RWPE2 (cell line): ENCODE measurements around the gene LIME1.
A peak's percentile ranks its signal among the peaks of the same experiment; 100 is the strongest.

Source experiments
- ATAC-seq: fragments of 200-7000 bp; cut with Tn5 transposase; 3 replicates; pipeline ENCODE4 v1.9.1; 2021; ENCODE audit warnings: low read depth
- DNase-seq: peaks from one replicate; pipeline ENCODE4 v3.0.0-alpha.2; 2020; ENCODE audit warnings: low spot score
- H3K27ac ChIP-seq: fragments of 450-650 bp; 2 replicates; pipeline ENCODE4 v1.5.1; 2017; ENCODE audit warnings: mild to moderate bottlenecking; ENCODE audit not compliant: poor library complexity, severe bottlenecking
- H3K27me3 ChIP-seq: fragments of 250-450 bp; sonication (Bioruptor Pico); 2 replicates; pipeline ENCODE4 v1.5.1; 2021; ENCODE audit warnings: mild to moderate bottlenecking, moderate library complexity; ENCODE audit not compliant: insufficient read depth, poor library complexity, severe bottlenecking
- H3K36me3 ChIP-seq: fragments of 250-450 bp; sonication (Bioruptor Pico); 2 replicates; pipeline ENCODE4 v1.5.1; 2020; ENCODE audit warnings: low read depth, mild to moderate bottlenecking, moderate library complexity
- H3K4me1 ChIP-seq: fragments of 250-450 bp; sonication (Bioruptor Pico); 2 replicates; pipeline ENCODE4 v1.5.1; 2021; ENCODE audit warnings: mild to moderate bottlenecking, moderate library complexity; ENCODE audit not compliant: insufficient read depth, poor library complexity, severe bottlenecking
- H3K4me3 ChIP-seq: fragments of 250-450 bp; sonication (Bioruptor Pico); 2 replicates; pipeline ENCODE4 v1.5.1; 2021; ENCODE audit warnings: mild to moderate bottlenecking, moderate library complexity; ENCODE audit not compliant: severe bottlenecking
- H3K9me3 ChIP-seq: fragments of 250-450 bp; sonication (Bioruptor Pico); 2 replicates; pipeline ENCODE4 v1.5.1; 2021; ENCODE audit warnings: mild to moderate bottlenecking, moderate library complexity; ENCODE audit not compliant: severe bottlenecking
- TF ChIP-seq, protein P1 (sequence below): fragments of 450-650 bp; IDR thresholded peaks from one replicate; pipeline ENCODE4 v1.5.1; 2017; ENCODE audit warnings: mild to moderate bottlenecking, moderate library complexity; ENCODE audit not compliant: poor library complexity, severe bottlenecking

Gene LIME1

DNA sequence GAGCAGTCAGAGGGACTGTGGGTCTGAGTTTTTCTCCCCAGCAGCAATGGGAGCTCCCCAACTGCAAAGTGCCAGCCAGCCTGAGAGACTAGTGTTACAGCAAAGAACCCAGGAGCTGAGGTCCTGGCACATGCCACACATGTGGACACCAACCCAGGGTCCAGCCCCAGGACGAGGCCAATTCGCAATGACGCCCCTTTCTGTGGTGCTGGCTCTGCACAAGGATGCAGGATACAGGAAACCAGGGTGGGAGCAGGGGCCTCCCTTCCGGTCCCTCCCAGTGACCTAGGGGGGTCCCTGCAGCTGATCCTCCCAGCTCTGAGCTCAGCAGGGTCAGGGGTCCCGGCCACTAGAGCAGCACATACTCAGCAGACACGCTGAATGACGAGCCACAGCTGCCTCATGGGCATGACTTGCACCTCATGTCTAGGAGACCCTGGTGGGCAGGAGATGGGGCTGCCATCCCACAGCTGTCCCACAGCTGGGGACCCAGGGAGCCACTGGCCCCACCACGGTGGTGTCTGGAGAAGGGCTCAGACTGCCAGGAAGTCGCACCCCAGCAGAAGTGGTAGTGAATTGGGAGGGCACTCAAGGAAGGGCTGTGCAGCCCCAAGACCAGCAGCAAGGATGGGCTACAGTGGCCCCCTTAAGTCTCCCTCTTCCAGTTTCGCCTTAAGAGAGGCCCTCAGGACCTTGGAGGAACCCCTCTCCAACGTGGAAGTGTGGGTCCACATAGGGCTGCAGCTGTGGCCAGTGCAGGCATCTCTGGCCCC, 32.3 kb upstream of the LIME1 start:
- H3K4me3 ChIP-seq: no peak overlapping the region
- TF ChIP-seq, protein P1, sequence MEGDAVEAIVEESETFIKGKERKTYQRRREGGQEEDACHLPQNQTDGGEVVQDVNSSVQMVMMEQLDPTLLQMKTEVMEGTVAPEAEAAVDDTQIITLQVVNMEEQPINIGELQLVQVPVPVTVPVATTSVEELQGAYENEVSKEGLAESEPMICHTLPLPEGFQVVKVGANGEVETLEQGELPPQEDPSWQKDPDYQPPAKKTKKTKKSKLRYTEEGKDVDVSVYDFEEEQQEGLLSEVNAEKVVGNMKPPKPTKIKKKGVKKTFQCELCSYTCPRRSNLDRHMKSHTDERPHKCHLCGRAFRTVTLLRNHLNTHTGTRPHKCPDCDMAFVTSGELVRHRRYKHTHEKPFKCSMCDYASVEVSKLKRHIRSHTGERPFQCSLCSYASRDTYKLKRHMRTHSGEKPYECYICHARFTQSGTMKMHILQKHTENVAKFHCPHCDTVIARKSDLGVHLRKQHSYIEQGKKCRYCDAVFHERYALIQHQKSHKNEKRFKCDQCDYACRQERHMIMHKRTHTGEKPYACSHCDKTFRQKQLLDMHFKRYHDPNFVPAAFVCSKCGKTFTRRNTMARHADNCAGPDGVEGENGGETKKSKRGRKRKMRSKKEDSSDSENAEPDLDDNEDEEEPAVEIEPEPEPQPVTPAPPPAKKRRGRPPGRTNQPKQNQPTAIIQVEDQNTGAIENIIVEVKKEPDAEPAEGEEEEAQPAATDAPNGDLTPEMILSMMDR: no peak
- peaks cover 19% of the 10 kb centered on the region for H3K4me1 ChIP-seq
- no peaks in the 10 kb centered on the region for H3K27me3 ChIP-seq
- ATAC-seq (no peak), DNase-seq (peak; percentile 86)
- peaks cover 46% of the 10 kb centered on the region for H3K36me3 ChIP-seq
- no peaks in the 10 kb centered on the region for H3K9me3 ChIP-seq
- H3K27ac ChIP-seq: no peak overlapping the region

DNA sequence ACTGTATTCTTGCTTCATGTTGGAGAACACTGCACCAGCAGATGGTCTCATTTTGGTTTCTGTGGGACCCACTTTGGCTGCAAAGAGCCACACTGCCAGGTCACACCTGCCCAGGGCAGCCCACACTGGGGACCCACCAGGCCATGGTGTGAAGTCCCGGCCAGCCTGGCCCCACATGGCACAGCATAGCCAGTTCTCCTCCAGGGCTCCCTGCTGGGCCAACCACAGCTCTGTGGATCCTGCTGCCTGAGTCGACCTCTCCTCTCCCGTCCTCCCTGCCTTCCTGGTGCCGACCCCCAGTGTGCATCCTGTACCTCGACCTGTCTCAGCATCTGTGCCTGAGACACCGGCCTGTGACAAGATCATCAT, 31.7 kb upstream of the LIME1 start:
- DNase-seq: peak; percentile 86
- peaks cover 47% of the 10 kb centered on the region for H3K36me3 ChIP-seq

DNA sequence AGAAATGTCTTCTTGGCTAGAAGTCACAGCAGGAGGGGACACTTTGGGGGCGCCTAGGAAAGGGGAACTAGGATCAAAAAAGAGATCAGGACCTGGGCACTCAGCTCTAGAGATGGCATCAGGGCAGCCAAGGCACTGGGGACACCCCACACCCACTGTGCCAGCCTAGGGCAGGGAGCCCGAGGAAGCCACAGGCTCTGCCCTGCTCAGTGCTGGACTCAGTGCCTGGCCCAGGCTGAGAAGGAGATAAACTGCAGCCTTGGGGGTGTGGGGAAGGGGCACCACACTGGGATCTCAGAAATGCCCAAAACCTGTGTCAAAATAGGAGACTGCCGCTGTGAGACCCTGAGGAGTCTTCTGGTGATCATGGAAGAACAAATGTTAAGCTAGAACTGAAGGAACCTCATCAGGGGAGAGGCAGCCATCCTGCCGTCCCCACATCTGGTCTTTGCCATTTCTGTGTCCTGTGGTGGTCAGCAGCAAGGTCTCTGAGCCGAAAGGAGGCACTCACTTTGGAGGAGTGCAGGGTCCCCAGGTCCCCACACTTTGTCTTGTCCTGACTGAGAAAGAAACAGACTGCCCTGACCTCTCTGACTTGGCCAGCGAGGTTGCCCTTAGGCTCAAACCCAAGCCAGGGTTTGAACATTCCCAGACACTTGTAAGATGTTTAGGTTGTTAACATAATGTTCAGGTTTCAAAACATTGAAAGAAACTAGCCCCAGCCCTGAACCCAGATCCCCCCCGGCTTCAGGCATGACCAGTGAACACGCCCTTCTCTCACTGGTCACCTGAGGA, 31.0 kb upstream of the LIME1 start:
- H3K27me3 ChIP-seq: no peaks in the 10 kb centered on the region
- peaks cover 11% of the 10 kb centered on the region for H3K4me1 ChIP-seq
- TF ChIP-seq, protein P1: no peak
- peaks cover 47% of the 10 kb centered on the region for H3K36me3 ChIP-seq
- peak; percentile 75 for DNase-seq
- no peak for ATAC-seq
- H3K9me3 ChIP-seq: no peaks in the 10 kb centered on the region
- no peak overlapping the region for H3K4me3 ChIP-seq
- no peak overlapping the region for H3K27ac ChIP-seq

More for the DNA sequence above, 31.7 kb upstream of the LIME1 start:
- Histone ChIP-seq H3K9me3 (no peaks in the 10 kb centered on the region), H3K27ac (no peak overlapping the region), H3K4me3 (no peak overlapping the region), H3K4me1 (peaks cover 14% of the 10 kb centered on the region), H3K27me3 (no peaks in the 10 kb centered on the region)
- ATAC-seq: no peak
- TF ChIP-seq, protein P1: no peak

DNA sequence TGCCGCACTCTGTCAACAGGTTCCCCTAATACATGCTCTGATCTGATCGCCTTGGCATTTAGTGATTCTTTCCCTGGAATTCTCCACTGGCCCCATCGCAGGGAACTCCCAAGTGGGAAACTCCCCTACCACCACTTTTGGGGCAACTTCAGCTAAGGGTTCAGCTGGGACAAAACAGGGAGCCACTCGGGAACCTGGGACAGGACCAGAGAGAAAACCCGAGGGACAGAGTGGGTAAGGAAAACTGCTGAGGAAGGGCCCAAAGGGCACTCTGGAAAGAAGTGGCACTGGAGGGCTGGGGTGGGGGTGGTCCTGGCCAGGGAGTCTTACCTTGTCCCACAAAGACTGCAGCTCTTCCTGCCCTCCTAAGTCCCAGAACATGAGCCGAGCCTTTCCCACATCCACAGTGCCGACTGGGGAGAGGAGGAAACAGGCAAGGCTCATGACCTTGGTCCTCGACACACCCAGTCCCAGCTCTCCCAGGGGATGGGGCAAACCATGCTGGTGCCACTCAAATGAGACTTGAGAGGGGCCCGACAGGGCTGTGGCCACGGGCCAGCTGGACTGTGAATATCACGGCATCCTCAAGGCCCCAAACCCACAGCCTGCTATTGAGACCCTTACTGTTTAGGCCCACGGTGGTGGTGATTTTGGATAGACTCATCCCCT, 30.3 kb upstream of the LIME1 start:
- Histone ChIP-seq H3K27ac (peak overlapping the region; percentile 73), H3K4me3 (peak overlapping the region; percentile 72), H3K36me3 (peaks cover 54% of the 10 kb centered on the region), H3K27me3 (no peaks in the 10 kb centered on the region), H3K9me3 (no peaks in the 10 kb centered on the region), H3K4me1 (peaks cover 11% of the 10 kb centered on the region)
- ATAC-seq (no peak), DNase-seq (peak; percentile 79)
- TF ChIP-seq, protein P1: no peak
